ENCODE results near the gene PNMA6E.
A peak's percentile ranks its signal among the peaks of the same experiment; 100 is the strongest.
"Not testable (repeated sequence)": the region's sequence is repeated elsewhere in the genome, so short reads cannot be mapped to it uniquely, and the experiment has no call there.

PNMA6E gene

DNA sequence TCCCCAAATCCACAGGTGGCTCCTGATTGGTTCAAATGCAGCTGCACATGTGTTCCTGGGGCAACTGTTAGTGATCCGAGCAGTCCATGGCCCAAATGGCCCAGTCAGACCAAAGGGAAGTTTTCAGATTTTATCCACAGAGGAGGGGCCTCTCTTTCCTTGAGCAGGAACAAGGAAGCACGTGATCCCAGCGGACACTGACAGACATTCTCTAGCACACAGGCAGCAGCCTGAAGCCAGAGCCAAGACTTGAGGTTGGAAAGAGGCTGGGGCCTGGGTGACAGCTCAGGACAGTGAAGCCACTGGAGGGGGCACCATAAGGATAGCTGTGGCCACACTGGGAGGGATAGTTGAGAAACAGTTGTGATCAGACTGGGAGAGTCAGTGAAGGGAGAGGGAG is 6.6 kb upstream of the PNMA6E start:
- DNase-seq: no peak

DNA sequence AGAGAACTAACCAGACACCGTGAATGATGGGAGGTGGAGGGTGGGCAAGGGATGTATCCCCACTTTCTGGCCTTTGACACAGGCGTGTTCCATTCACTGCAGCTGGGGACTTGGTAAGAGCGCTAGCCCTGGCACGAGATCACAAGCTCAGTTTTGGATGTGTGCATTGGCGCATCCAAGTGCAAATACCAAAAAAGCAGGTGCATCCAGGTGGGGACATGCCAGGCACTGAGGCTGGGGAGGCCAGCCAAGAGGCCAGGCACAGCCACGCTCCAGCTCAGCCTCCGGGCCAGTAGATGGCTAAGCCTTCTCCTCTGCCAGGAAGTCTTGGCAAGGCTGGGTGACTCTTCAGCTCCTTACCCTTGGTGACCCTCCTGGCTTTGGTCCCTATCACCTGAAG is 5.8 kb upstream of the PNMA6E start:
- no peak for DNase-seq

DNA sequence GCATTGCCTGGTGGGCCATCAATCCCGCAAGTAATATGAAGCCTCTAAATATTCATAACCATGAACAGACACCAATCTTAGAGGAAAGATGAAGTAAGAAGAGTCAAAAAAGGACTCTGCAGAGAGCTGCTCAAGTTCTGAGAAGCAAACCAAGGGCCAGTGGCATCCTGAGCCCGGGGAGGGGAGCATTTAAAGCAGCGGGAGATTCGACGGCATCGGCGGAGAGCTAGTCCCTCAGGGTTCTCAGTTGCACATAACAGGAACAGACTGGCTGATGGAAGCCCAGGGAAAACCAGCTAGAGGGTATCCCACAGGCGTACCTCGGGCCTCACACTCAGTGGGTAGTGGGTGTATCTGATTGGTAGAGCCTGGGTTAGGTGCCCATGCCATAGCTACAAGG is 4.9 kb upstream of the PNMA6E start:
- DNase-seq: no peak

DNA sequence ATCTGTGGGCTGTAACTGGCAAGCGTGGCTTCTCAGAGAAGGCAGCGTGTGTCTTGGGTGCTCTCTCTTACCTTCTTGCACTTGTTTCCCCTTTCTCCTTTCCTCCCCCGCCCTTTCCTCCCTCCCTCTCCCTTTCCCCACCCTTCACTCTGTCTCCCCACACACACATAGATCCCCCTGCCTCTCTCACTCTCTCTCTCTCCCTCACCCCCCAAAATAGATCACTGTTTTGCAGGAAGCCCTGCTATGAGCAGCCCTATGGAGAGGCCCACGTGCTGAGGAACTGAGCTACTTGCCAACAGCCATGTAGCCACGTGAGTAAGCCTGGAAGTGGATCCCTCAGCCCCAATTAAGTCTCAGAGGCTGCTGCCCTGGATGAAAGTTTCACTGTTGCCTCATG is 4.3 kb upstream of the PNMA6E start:
- DNase-seq: no peak

DNA sequence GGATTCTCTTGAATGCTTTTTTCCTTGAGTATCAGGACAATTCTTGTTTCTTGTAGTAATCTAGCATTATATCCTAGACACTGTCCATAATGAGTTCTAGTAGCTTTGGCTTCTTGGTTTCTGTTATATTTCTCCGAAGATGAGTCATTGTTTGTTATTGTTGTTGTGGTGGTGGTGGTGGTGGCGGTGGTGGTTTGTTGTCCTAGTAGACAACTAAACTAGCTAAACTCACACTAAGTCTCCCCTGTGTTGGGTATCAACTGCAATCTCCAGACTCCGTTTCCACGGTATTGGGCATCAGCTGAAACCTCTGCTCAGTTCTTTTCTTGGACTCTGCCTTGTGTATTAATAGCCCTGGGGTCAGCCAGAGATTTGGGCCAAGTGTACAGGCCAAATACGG is 3.2 kb upstream of the PNMA6E start:
- not testable (repeated sequence) for DNase-seq

DNA sequence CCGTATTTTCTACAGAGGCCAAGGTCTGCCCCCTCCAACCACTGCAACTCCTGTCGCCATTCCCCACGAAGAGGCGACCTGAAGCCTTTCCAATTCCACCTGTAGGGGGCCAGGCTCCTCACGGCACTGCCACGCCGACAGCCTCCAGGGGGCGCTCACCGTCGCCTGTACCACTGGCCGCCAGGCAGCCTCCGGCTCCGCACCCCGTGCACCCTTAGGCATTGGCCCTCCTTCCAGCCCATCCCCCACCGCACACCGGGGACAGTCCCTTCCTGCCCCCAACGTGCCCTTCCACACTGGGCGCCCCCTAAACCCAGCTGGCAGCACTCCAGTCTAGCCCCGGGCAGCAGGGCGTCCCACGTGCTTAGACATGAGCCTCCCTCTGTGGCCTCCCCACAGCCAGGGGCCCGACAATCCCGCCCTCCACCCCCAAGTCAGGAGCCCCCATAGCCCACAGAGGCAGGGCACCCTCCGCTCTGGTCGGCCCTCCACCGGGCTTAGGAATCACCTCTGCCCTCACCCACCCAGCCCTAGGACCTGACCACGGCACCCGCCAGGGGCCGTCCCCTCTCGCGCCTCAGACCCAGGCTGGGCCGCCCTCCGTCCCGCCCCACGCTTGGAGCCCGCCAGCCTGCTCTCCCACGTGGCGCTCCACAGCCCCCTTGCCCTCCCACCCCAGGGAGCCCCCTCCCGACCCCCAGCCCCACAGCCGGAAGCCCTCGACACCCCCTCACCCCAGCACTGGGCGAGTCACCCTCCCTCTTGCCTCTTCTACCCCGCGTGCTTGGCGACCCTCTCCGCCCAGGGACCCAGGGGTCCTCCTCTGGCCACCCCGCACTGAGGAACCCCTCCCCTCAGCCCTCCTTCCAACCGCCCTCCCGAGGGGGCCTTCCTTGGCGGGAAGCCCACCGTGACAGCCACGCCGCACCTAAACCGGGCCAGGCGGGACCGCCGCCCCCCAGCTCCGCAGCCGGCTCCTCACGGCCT is 711 bp downstream of the PNMA6E start:
- peak; percentile 40 for DNase-seq

DNA sequence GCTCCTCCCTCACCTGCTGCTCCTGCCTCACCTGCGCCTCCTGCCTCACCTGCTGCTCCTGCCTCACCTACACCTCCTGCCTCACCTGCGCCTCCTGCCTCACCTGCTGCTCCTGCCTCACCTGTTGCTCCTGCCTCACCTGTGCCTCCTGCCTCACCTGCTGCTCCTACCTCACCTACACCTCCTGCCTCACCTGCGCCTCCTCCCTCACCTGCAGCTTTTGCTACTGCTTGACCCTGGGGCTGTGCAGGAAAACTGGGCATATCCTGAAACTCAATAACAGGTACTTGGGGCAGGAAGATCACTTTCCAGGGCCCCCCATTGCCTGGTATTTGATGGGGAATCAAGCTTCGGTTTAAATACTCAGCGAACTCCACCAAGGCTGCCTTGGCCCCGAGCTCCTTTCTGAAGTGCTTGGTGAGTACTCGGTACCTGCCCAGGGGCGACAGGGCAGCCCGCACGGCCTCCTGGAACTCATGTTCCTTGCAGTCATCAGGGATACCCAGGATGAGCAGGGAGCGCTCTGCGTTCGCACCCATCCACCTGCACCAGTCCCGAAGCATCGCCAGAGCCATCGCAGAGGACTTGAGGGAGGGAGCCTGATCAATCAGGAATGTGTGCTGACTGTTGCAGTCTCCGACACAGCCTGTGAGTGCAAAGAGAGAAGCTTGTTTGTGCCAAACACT is 2.7 kb downstream of the PNMA6E start:
- DNase-seq: no peak

DNA sequence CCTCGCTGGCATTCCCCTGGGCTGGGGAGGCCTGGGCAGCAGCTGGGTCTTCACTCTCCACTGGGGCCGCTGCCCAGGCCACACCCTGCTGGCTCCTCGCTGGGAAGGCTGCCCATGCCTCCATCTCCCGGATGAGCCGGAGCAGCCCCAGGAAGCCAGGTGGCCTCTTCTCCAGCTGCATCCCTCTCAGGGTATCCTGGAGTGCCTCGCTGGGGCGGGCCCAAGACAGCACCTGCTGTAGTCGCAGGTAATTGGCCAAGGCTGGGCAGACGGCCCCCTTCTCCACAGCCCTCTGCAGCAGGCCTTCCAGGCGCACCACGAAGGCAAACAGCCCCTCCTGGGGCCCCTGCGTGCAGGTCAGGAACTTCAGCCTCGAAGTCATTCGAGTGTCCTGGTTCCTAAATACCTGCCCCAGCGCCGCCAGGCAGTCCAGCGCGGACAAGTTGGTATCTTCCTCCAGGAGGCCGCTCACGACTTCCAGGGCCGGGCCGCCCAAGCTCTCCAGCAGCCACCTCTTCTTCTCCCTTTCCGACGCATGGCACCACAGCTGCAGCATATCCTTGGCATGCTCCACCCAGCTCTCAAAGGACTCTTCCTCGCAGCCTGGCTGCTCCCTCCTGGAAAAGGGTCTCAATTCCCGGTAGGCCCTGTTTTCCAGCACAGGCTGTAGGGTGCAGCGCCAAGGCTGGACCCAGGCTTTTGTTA is 3.7 kb downstream of the PNMA6E start:
- DNase-seq: no peak

DNA sequence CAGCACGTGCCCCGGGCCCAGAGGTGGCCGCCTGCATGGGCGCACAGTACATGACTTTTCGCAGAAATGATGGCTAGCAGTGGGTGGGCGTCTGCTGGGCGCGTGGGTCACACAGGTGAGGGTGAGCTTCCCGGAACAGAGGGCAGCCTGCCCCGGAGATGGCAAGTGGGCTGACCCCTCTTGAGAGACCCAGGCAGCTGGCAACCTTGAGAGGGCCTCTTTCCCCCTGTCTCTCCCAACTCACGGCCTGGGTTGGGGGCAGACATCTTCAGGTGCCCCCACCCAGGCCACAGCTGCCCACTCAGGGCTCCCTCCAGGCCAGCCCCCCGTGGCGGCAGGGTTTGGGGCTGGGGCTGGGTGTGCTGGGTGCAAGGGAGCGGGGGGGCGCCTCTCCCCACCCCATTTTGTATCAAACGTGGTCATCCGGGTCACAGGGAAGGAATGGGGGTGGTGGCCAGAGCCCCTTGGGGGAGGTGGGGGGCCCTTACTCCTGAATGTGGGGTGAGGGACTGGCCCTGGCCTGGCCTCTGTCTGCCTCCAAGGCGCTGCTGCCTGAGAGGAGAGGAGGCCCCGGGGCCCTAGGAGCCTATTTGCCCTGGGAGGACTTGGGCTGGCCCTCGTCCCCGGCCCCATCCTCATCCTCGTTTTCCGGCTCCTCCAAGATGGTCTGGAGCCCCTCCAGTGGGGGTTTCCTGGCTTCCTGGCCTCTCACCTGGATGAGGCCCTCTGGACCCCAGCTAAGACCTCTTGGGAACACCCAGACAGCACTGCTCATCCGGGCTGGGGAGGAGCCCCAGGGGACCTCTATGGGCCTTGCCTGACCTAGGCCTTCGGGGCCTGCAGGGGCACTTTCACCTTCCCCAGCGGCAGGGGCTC is 4.6 kb downstream of the PNMA6E start:
- DNase-seq: no peak

DNA sequence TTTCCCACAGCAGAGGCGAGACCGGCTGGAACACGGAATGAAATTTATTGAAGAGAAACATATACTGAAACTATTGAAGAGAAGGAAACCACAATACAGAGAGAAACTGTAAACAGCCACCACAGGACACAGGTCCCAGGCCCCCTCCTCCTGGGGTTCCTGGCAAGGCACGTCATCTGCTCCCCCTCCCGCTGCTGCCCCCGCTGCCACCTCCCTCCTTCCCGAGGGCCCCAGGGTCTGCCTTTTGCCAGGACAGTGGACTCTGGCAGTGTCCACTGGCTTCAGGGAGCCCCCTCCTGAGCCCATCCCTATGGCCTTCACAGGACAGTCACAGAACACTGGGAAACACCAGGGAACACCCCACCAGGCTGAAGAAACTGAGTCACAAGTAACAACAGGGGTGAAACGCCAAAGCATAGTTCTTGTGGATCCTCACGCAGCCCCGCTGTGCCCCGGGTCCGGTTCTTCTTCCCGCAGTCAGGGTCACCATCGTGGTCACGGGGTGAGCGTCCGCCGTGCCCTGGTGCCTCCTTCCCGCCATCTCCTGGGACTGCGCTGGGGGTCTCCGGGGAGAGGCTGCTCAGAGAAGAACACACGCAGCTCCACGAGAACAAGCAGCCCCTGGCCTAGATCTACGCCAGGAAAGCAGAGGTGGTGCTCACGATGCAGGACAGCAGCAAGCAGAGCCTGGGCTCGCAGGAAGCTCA is 5.4 kb downstream of the PNMA6E start:
- no peak for DNase-seq

DNA sequence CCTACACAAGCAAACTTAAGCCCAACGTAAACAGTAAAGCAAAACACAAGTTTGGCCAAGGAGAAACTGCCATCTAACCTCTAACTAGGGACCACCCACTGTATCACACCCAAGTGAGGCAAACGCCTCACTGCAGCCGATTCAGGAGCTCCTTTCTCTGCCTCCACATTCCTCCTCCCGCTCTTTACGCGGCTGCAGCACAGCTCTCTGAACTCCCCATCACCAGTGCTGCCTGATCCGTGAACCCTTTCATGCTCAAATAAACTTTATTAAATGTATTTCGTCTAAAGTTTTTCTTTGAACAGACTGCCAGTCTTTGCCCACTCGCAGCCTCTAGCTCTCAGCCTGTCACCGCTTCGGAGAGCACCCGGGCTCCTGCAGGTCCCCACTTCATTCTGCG is 6.5 kb downstream of the PNMA6E start:
- DNase-seq: no peak

DNA sequence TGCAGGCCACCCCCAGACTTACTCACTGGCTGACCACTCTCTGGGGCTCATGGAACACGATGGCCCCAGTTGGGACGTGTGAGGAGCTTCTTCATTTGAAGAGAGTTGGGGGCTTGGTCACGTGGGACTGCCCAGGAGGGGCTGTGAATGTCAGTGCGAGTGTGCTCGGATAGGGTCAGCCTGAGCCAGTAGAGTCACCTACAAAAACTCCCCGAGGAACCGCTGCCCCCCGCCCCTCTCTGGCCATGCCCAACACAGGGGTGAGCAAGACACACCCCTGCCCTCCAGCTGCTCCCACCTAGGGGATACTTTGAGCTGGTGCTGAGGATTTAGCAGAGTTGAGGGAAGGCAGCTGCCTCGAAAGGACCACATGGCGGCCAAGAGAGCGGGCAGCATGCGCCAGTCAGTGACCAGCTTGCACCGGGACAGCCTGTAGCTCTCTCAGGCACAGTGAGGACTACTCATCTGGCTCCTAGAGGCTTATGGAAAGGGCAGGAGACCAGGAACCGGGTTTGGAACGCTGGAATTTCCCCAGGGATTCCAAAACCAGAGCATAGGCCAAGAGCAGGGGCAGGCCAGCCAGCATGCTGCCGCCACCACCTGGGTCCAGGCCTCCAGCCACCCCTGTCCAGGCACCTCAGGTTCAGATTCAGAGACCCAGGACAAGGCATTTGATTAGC is 8.4 kb downstream of the PNMA6E start:
- DNase-seq: no peak

DNA sequence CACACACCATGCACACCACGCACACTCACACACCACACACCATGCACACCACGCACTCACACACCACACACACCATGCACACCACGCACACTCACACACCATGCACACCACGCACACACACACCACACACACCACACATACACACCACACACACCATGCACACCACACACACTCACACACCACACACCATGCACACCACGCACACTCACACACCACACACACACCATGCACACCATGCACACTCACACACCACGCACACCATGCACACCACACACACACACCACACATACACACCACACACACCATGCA is 11.7 kb downstream of the PNMA6E start:
- not testable (repeated sequence) for DNase-seq

DNA sequence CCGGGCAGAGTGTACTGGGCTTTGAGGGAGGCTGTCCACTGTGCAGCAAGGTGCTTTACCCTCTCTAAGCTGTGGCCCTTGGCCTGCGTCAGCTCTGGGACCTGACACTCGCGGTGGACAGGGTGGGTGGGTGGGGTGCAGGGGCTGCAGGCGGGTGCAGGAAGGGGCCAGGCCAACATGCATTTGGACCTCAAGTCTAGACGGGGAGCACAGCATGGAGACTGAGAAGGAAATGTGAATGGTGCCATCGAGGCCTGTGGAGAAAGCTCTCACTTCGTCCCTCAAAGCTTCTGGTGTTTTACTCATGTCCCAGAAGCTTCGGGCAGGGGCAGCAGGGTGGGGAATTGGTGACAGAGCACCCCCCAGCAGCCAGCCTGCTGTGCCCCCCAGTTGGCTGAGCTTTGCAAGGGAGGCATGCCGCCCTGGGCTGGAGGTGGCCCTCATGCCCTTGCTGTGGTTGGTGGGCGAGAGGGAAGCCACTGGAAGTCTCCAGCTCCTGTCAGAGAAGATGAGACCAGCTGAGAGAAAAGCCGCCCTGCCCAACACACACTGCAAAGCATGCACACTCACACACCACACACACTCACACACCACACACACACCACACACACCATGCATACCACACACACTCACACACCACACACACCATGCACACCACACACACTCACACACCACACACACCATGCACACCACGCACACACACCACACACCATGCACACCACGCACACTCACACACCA is 12.3 kb downstream of the PNMA6E start:
- DNase-seq: no peak

DNA sequence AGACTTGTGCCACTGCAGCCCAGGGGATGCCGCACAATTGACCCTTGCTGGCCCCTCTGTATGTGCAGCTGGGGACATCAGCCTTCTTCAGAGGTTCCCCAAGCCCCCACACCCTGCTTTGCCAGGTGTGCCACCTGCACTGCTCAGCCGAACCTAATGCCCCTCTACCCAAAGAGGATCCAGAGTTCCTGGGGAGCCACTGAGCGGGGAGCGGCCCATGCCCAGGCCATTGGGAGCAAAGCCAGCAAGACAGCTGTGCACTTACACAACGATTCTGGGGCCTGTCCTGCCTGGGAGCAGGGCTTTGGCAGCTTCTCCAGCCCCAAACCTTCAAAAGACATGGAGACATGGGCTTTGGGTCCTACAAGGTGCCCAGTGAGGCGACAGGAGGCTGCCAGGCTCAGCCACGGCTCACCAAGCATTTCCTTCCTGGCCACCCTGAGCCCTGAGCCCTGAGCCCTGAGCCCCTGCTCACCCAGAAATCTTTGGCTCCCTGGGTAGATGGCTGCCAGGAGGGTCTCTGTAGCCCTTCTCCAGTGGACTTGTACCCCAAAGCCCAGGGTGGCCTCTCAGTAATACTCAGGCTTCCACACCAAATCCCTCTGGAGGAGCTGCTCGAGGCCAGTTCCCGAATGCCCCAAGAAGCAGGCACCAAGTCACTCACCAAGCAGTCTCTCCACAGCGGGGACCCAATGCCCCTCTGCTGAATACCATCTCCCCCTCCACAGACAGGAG is 13.0 kb downstream of the PNMA6E start:
- no peak for DNase-seq

DNA sequence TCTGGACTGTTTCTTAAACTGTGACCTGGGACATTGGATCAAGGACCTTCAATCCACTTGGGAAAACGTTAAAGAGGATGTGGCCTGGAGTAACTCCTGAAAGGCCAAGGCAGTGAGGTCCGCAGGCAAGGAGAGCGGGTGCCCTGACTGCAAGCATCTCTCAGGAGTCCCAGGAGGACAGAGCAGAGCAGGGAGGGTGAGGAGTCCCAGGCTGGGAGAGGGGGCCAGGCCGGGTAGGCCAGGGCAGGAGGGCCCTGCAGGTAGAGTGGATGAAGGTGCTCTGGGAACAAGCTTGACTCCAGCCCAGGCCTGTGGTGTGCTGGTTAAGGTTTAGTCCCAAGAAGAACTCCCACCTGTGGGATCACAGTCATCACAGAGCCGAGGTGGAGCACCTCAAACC is 13.8 kb downstream of the PNMA6E start:
- no peak for DNase-seq

DNA sequence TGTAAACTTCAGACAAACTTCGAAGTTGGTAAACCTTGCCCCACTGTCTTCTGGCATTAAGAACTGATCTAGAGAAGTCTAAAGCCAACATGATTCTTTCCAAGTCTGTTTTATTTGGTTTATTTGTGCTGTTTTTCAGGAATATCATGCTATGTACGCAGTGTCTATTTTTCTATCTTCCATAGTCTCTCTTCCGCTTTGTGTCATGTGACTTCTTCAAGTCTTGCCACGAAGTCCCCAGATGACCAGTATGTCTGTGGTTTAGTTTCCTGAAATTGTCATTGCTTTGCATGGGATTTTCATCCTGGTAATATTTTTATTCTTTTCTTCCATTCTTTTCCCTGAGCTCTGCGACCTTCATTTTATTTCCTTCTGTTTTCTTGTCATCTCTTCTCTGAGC is 15.1 kb downstream of the PNMA6E start:
- no peak for DNase-seq

DNA sequence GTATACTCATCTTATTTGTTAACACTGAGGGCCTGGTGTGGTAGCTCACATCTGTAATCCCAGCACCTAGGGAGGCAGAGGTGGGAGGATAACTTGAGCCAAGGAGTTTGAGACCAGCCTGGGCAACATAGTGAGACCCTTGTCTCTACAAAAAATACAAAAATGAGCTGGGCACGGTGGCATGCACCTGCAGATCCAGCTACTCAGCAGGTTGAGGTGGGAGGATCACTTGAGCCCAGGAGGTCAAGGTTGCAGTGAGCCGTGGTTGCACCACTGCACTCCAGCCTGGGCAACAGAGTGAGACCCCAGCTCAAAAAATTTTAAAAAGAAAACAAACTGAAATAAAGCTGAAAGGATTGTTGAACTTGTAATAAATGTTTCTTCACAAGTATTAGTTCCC is 16.2 kb downstream of the PNMA6E start:
- not testable (repeated sequence) for DNase-seq

DNA sequence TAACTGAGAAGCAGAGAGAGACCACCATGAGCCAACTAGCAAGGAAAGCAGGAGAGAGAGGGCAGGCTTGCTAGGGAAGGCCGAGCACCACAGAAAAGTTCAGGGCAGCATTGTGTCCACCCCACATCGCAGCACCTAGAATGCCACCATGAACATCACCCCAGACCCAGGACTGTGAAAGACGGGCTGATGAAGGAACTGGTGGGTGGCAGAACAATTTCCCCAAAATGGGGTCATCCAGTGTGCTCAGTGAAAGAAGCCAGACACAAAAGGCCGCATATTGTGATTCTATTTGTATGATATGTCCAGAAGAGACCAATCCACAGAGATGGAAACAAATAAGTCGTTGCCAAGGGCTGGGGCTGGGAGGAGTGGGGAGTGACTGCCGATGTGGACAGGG is 16.8 kb downstream of the PNMA6E start:
- DNase-seq: no peak

Data from CD4-positive, alpha-beta T cell treated with Interleukin-17A for 1 hour (primary cell).